Retina (tissue), 1 donor: ENCODE results near the gene KRTAP3-2.

Source experiments
- DNase-seq: peaks from one replicate; pipeline ENCODE4 v3.0.0-alpha.2; 2016

The KRTAP3-2 gene

DNA sequence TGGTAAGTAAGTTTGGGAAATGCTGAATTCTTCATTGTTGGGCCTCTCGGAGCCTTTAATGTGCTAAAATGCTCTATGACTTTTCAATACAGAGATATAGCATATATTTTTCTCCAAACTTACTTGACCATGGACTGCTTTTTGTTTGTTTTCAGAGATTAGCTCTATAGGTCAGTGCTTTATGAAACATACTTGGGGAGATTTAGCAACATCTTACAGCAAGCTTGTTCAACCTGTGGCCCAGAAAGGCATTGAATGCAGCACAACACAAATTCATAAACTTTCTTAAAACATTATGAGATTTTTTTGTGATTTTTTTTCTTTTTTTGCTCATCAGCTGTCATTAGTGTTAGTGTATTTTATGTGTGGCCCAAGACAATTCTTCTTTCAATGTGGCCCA, 10.2 kb upstream of the KRTAP3-2 start:
- DNase-seq: no peak

DNA sequence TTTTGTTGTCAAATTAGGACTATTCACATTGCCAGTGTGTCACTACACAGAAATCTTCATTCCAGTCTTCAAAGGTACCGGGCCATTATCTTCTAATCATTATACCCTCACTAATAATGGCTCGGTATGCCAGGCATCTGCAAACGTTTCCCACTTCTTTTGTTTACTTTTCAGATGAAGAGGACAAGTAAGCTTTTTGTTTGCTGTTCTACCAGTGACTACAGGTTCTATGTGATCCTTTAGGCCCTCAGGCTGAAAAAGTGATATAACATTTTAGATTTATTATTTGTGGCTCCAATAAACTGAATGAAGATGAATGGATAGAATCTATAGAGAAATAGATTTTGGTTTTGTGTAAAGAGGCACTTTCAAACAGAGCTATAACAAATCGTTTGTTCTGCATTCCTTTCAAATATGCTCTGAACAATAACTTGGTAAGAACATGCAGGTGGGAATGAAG, 9.6 kb upstream of the KRTAP3-2 start:
- no peak for DNase-seq

DNA sequence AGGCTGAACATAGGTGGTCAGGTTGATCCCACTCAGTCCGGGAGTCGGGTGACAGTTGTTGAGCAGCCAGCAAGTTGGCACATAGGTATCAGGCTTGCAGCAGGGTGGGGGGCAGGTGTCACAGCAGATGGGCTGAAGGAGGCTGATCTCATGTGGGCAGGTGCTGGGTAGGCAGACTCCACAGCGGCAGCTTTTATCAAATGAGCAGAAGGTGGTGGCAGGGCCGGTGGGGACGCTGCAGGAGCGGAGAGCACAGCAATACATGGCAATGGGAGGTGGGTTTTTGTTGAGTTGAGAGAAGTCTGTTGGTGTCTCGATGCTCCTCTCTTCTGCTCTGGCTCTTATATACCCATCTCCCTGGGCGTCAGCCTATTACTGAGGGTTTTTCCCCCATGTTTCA, 9.1 kb upstream of the KRTAP3-2 start, which contains the start of gene KRTAP3-1:
Gene KRTAP3-1 (minus strand): TSS at position 318 of the 400 bp plus-strand sequence. CDS start 54 bp downstream, at position 264.
- DNase-seq: no peak

DNA sequence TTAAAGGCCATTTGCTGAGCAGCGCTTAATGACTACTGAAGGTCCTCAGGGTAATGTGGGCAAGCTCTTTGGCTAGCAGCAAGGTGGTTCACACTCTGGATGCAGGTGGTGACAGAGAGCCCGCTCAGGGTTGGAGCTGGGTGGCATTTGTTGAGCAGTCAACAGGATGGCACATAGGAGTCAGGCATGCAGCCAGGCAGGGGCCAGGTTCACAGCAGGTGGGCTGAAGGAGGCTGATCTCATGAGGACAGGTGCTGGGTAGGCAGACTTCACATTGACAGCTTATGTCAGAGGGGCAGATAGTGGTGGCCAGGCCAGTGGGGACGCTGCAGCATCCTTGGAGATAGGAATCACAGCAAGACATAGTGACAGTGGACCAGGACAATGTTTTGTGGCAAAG, 4.7 kb upstream of the KRTAP3-2 start:
- DNase-seq: no peak

GRCh38 chr17:41003926-41004325, 4.2 kb upstream of the KRTAP3-2 start:
- DNase-seq: no peak

GRCh38 chr17:41002814-41003213, 3.1 kb upstream of the KRTAP3-2 start:
- DNase-seq: no peak

- DNase-seq: no peak
Observed at GRCh38 chr17:41001795-41002194, 2.1 kb upstream of the KRTAP3-2 start.

DNA sequence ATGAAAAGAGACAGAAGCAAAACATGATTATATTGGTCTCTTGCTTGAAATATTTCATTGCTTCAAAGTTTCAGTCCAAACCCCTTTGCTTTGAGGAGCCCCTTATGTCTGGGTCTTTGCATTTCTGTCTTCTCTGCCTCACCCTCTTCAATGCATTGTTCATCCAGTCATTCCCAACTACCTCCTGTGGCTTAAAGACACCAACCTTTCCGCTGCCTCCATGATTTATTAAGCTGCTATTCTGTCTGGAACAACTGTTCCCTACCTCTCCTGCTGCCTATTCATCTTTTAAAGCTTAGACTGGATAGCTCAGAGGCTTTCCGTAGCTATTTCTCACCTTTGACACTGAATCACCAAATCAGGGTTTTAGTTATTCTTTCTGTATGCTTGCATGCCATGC, 2.3 kb downstream of the KRTAP3-2 start:
- no peak for DNase-seq

DNA sequence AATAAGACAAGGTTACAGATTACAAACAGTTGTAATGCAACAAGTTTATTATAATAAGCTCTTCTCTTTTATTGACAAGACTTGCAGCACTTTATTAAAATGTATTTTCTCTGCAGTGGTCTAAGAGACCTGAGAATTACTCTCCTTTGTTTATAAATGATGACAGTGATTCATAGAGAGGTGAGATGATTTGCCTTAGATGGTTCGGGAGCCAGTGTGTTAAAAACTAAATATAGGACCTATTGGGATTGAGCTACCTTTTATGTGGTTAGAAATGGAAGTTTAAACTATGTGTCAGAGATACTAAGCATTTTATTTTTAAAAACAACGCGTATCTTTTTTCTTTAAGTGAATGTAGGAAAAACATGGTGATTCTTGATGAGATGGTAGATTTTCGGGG, 2.9 kb downstream of the KRTAP3-2 start:
- no peak for DNase-seq

- DNase-seq: no peak
Observed at GRCh38 chr17:40995116-40995515, 4.6 kb downstream of the KRTAP3-2 start.

DNA sequence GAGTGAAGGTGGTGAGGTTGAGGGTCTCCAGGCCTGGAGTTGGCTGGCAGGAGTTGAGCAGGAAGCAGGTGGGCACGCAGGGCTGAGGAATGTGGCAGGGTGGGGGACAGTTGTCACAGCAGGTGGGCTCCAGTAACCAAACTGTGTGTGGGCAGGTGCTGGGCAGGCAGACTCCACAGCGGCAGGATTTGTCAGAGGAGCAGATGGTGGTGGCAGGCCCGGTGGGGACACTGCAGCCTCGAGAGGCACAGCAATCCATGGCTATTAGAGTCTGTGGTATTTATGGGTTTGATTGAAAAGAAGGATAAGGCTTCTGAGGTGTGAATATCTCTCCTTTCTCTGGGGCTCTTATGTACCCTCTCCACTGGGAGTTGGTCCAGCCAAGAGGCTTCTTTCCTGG, 5.9 kb downstream of the KRTAP3-2 start, which contains the start of gene KRTAP3-3:
Gene KRTAP3-3 (minus strand): TSS at position 326 of the 400 bp plus-strand sequence. CDS start 67 bp downstream, at position 259.
- no peak for DNase-seq

DNA sequence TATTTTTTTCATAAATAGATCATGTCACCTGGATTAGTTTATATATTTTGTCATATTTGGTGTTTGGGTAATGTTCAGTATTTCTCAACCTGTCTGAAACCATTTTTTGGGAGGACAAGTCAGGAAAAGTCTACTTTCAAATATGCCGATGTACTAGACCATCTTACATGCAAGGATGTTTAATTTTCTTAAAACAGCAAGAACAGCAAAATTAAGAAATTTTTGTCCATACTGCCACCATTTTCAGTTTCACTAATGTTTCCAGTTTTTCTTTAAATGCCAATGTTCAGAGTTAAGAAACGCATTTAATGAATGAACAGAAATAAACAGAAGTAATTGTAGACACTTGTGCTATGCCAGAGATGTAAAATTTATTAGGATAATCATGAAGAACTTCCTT, 6.6 kb downstream of the KRTAP3-2 start:
- DNase-seq: no peak

DNA sequence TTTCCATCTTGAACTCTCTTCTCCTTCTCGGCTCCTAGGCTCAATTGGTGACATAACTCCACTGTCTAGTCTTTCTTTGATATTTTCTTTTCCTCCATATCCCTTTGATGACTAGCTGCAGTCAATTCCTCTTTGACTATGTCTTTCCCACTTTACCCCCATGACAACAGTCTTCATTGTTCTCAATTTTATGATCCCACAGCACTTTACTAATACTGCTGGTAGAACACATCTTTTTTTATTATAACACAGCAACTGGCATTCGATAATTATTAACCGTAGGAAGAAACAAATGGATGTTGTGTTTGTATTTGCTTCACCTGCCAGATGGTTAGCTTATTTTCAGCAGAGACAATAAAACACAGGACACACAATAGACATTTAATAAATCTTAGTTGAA, 7.0 kb downstream of the KRTAP3-2 start:
- DNase-seq: no peak

DNA sequence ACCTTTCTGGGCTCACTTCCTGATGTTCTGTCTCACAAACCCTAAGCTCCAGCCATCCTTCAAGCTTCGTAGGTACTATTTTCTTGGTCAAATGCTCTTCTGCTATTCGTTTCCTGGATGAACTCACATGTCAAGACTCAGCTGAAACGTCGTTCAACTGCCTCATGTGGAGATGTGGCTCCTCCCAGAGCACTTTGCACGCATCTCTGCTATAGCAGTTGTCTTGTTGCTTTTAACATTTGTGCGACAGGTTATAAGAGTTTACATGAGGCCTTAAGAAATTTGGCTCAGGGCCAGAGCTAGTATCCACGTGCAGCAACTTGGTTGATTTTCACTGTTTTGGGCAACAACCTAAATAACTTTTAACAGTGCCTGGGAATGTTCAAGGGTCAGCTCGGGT, 12.8 kb downstream of the KRTAP3-2 start:
- no peak for DNase-seq

GRCh38 chr17:40984226-40984625, 15.5 kb downstream of the KRTAP3-2 start, which contains the start of gene KRT40:
Gene KRT40, minus strand, starts transcription at chr17:40984326. Its CDS starts 53 bp downstream, at chr17:40984273.
- no peak for DNase-seq

- DNase-seq: no peak
Observed at GRCh38 chr17:40981115-40981514, 18.6 kb downstream of the KRTAP3-2 start.

- DNase-seq: peak; percentile 70
Observed at GRCh38 chr17:40980596-40980995, 19.1 kb downstream of the KRTAP3-2 start.

GRCh38 chr17:40980117-40980516, 19.6 kb downstream of the KRTAP3-2 start:
- no peak for DNase-seq

- no peak for DNase-seq
Observed at GRCh38 chr17:40978575-40979151, 21.0 kb downstream of the KRTAP3-2 start.

DNA sequence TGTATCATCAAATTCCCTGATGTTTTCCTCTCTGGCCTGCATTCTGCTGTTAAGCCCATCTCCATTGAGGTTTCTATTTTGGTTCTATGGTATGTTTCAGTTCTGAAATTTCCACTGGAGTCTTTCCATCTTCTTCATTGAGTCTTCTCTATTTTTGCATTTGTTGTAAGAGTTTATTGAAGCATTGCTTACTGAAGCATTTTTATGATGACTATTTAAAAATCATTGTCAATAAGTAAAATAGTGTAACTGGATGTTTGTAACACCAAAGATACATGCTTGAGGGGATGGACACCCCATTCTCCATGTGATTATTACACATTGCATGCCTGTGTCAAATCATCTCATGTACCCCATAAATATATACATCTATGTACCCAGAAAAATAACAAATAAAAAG, 24.2 kb downstream of the KRTAP3-2 start:
- no peak for DNase-seq

- no peak for DNase-seq
Observed at GRCh38 chr17:40974366-40974765, 25.3 kb downstream of the KRTAP3-2 start.

DNA sequence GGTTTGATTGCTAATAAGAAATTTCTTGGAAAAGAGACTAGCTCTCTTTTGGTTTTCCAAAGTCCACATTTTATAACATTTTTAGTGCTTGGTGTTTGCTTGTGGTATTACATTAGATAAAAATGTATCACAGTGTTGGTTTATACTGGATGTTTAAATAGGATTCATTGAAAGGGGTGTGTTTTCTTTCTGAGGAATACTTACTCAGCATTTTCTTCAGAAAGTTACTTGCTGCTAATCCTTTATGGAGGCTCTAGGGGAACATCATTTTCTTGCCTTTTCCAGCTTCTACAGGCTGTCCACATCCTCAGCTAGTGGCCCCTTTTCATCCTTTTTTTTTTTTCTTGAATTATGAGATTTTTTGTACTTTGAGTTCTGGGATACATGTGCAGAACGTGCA, 32.1 kb downstream of the KRTAP3-2 start:
- DNase-seq: no peak

GRCh38 chr17:40966848-40967247, 32.9 kb downstream of the KRTAP3-2 start, which contains the start of gene KRT39:
Gene KRT39, minus strand, starts transcription at chr17:40966948. Its CDS starts 92 bp downstream, at chr17:40966856.
- DNase-seq: no peak

DNA sequence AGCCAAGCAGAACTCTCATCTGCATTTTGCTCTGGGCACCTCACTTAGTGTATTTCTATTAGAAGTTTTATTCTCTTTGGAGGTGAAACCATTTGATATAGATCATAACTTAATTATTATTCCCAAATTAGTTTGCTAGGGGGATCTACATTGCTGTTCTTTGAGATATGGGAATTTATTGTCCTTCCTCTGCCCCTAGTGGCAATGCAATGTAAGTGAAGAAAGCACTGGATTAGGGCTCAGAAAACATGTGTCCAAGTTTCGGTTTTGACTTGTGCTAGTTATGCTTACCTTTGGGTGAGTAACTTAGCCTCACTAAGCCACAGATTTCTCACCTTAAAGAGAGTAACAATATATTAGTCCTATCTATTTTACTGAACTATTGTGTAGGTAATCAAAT, 35.9 kb downstream of the KRTAP3-2 start:
- no peak for DNase-seq

GRCh38 chr17:40962059-40962561, 37.6 kb downstream of the KRTAP3-2 start:
- DNase-seq: no peak
